ENCODE measurements around the gene TM9SF3.
A peak's percentile ranks its signal among the peaks of the same experiment; 100 is the strongest.

TM9SF3 gene

GRCh38 chr10:96488161-96488935 lies 98.5 kb downstream of the TM9SF3 start:
- no peak for TF ChIP-seq CTCF (IDR thresholded peaks at IDR 0.05; ENCODE audit: low read depth, low read length, missing control alignments)
- DNase-seq (ENCODE audit: extremely low read depth, low read depth), result no peak
- H3K4me3 ChIP-seq (replicated peaks; ENCODE audit: low read depth, low read length), result no peak overlapping the region

DNA sequence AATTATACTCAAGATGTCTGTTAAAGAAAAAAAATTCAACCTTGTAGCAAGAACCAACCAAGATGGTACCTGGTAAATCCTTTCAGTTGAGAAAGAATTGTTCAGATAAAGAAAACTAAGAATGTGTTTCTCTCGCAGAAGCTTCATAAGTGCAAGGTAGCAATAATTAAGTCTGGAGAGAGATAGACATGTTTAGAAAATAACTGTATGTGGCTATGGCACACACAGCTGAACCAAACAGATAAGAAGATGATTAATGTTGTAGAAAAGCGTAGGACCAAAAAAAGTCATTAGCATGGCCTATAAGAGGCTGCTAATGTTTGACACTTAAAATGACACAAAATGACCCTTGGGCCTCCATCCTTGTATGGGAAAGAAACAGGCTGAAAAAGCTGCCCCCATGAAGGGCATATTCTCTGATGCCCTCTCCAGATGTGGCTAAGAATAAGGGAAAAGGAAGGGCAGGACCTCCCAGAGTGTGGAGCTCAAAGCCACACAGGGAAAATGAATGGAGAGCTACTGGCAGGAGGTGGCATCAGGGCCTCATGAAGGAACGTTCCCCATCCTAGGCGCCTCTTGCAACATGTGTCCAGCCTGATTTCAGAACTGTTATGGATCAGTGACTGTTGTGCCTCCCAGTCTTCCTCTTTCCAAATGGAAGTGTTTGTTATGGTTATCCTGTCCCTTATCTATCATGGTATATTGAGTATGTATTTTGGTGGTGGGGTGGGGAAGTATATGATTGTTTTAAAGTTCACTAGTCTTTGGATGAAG lies 103.8 kb downstream of the TM9SF3 start:
- no peak overlapping the region for H3K4me3 ChIP-seq (replicated peaks; ENCODE audit: low read depth, low read length)
- no peak for TF ChIP-seq CTCF (IDR thresholded peaks at IDR 0.05; ENCODE audit: low read depth, low read length, missing control alignments)
- no peak for DNase-seq (ENCODE audit: extremely low read depth, low read depth)

- H3K4me3 ChIP-seq (replicated peaks; ENCODE audit: low read depth, low read length), result no peak overlapping the region
- no peak for DNase-seq (ENCODE audit: extremely low read depth, low read depth)
- TF ChIP-seq CTCF (IDR thresholded peaks at IDR 0.05; ENCODE audit: low read depth, low read length, missing control alignments), result no peak
Measured at GRCh38 chr10:96478355-96478754, 108.5 kb downstream of the TM9SF3 start.

- H3K4me3 ChIP-seq (replicated peaks; ENCODE audit: low read depth, low read length), result no peak overlapping the region
- no peak for TF ChIP-seq CTCF (IDR thresholded peaks at IDR 0.05; ENCODE audit: low read depth, low read length, missing control alignments)
- no peak for DNase-seq (ENCODE audit: extremely low read depth, low read depth)
Measured at GRCh38 chr10:96473866-96474265, 112.9 kb downstream of the TM9SF3 start.

DNA sequence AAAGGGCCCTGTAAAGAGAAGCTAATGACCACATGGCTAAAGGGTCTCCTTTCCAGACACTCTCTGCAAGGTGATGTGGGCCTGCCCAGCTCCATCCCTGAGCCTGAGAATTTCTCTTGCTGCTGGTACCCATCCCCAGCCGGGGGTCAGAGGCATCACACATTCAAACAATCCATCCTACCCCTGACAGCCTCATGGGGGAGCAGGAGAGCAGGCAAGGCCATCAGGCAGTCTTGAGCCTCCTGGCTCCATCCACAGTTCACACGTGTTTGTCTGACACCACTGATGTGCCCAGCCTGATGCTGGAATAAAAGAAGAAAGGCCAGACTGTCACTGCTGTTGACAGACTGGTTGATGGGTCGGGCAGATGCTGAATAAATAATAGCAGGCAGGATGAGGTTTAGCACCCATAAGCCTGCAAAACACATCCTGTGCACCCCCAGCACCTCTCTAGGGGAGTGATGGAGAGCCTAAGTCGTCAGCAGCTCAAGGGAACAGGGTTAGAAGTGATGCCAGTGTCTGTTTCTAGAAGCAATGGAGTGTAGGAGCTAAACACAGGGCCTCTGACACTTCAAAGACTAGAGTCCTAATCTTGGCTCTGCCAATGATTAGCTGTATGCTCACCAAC lies 116.6 kb downstream of the TM9SF3 start:
- no peak for DNase-seq (ENCODE audit: extremely low read depth, low read depth)
- no peak overlapping the region for H3K4me3 ChIP-seq (replicated peaks; ENCODE audit: low read depth, low read length)
- TF ChIP-seq CTCF (IDR thresholded peaks at IDR 0.05; ENCODE audit: low read depth, low read length, missing control alignments), result peak; percentile 63

DNA sequence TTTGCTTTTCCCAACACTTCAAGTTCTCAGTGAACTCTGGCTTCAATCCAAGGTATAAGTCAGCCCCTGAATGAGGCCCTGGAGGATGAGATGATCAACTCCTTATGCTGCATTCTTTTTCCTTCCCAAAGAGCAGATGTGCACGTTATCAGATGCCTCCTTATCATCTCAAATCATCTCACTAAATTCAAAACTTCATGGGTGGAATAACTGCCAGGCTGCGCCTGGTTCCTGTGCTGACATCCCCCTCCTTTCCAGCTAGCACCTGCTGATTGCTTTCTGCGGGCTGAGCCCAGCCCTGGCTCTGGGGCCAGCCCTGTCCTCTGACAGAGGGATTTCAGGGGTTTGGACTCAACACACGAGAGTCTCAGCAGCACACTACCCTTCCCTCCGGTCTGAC lies 118.0 kb downstream of the TM9SF3 start:
- DNase-seq (ENCODE audit: extremely low read depth, low read depth), result peak; percentile 2
- no peak for TF ChIP-seq CTCF (IDR thresholded peaks at IDR 0.05; ENCODE audit: low read depth, low read length, missing control alignments)
- no peak overlapping the region for H3K4me3 ChIP-seq (replicated peaks; ENCODE audit: low read depth, low read length)

Data from HFF-Myc (cell line).